T-helper 17 cell (primary cell): ENCODE measurements around the gene EIF4E2. TPM values are rescaled to one million over a fixed set of nuclear protein-coding genes. Genes with fewer than 3 reads are reported as not detected.
"Not testable (repeated sequence)": the region's sequence is repeated elsewhere in the genome, so short reads cannot be mapped to it uniquely, and the experiment has no call there.

Experiments
- ATAC-seq: fragments of 150-1000 bp; cut with Tn5 transposase; 2 replicates; pipeline ENCODE4 v1.10.0; 2021; ENCODE audit warnings: mild to moderate bottlenecking, moderate library complexity
- DNase-seq, 3 donors: peaks; one replicate each; pipeline versions ENCODE4 v3.0.0 to v3.0.0-alpha.2; 2020 to 2021
- H3K9me3 ChIP-seq: one replicate; pipeline ENCODE4 v1.7.0; 2013; ENCODE audit warnings: low read length, mild to moderate bottlenecking; ENCODE audit not compliant: control insufficient read depth, poor library complexity, severe bottlenecking
- H3K27ac Mint-ChIP-seq: one replicate; pipeline ENCODE4 v1.8.0; 2022; ENCODE audit warnings: mild to moderate bottlenecking, moderate library complexity, mixed read lengths
- H3K27me3 Mint-ChIP-seq: one replicate; pipeline ENCODE4 v1.8.0; 2022; ENCODE audit warnings: mixed read lengths
- H3K36me3 Mint-ChIP-seq: one replicate; pipeline ENCODE4 v1.8.0; 2022; ENCODE audit warnings: low read depth, mixed read lengths
- H3K4me1 Mint-ChIP-seq: one replicate; pipeline ENCODE4 v1.8.0; 2022; ENCODE audit warnings: mild to moderate bottlenecking, mixed read lengths
- H3K4me3 Mint-ChIP-seq: one replicate; pipeline ENCODE4 v1.8.0; 2022; ENCODE audit warnings: mild to moderate bottlenecking, moderate library complexity, mixed read lengths
- total RNA-seq, 4 donors: library from RNA in 2 of 4; stranded (reverse) in 2 of 4; gene quantifications; one replicate each; pipeline ENCODE4 v1.2.3 and lab custom pipeline; 2022 to 2026

Gene EIF4E2
- total RNA-seq, 2 donors from 2014 or later = 52.1 to 58.8 TPM

DNA sequence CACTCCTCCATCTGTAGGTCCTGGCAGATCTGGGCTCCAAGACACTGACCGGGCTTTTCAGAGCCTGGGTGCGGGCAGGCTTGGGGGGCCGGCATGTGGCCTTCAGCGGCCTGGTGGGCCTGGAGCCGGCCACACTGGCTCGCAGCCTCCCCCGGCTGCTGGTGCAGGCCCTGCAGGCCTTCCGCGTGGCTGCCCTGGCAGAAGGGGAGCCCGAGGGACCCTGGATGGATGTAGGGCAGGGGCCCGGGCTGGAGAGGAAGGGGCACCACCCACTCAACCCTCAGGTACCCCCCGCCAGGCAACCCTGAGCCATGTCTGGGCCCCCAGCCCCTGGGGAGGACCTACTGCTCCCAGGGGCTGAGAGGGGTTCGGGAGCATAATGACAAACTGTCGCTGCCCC, 25.3 kb upstream of the EIF4E2 start:
- Mint-ChIP-seq H3K4me1 (peaks cover 10% of the 10 kb centered on the region), H3K36me3 (peaks cover 5% of the 10 kb centered on the region), H3K27ac (no peak overlapping the region), H3K27me3 (peaks cover 44% of the 10 kb centered on the region), H3K4me3 (no peak overlapping the region)
- no peak for ATAC-seq
- DNase-seq = no peak
- no peaks in the 10 kb centered on the region for H3K9me3 ChIP-seq

DNA sequence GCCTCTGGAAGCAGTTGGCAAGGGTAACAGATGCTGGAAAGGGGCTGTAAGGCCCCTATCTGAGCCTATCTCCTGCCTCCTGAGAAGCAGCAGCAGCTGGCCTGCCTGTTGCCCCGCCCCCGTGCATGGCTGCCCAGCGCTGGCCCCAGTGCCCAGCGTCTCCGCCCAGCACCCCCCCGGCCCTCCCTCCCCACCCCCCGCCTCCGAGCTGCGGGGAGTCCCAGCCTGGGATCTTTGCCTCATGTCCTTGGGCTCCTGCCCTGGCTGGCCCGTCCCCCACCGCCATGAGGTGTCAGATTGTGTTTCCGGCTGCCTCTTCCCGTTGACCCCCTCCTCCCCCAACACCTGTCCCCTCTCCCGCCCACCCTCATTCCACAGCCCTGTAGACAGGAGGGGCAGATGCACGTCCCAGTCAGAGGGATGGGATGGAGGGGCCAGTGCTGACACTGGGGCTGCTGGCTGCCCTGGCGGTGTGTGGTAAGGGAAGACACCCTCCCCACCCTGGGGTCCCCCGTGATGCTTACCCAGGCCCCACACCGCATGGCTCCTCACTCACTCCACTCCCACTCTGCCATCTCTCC, 24.6 kb upstream of the EIF4E2 start, which contains the start of gene CHRND:
Gene CHRND (plus strand): TSS at position 370 of the 581 bp plus-strand sequence. CDS start 56 bp downstream, at position 426.
- peaks cover 10% of the 10 kb centered on the region for H3K4me1 Mint-ChIP-seq
- no peak within 1 kb of the TSS for H3K4me3 Mint-ChIP-seq
- DNase-seq = no peak
- no peaks in the 10 kb centered on the region for H3K9me3 ChIP-seq
- peaks cover 51% of the 10 kb centered on the region for H3K27me3 Mint-ChIP-seq
- H3K36me3 Mint-ChIP-seq = peaks cover 5% of the 10 kb centered on the region
- no peak for ATAC-seq
- peak within 1 kb of the TSS; percentile 27 for H3K27ac Mint-ChIP-seq

DNA sequence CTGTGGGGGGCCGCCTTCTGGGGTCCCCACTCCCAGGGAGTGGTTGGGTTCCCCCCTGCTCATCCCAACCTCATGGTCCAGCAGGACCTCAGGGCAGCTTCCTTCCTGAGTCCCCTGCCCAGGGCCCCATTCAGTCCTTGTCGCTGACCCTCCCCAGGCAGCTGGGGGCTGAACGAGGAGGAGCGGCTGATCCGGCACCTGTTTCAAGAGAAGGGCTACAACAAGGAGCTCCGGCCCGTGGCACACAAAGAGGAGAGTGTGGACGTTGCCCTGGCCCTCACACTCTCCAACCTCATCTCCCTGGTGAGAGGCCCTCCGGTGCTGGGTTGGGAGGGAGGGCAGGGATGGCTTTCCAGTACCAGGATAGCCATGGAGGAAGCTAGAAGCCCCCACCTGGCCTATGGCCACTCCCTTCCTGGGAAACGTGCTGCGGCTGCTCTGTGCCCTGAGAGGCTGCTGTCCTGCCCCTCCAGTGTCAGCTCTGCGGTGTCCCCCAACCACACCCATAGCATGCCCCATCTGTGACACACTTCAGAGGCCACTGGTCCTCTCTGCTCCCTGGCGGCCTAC, 24.0 kb upstream of the EIF4E2 start:
- DNase-seq = no peak
- Mint-ChIP-seq H3K27ac (peak overlapping the region; percentile 27), H3K4me1 (peaks cover 9% of the 10 kb centered on the region), H3K36me3 (peaks cover 5% of the 10 kb centered on the region), H3K27me3 (peaks cover 48% of the 10 kb centered on the region), H3K4me3 (no peak overlapping the region)
- no peaks in the 10 kb centered on the region for H3K9me3 ChIP-seq
- ATAC-seq = no peak

- Mint-ChIP-seq H3K4me1 (peaks cover 8% of the 10 kb centered on the region), H3K27me3 (peaks cover 50% of the 10 kb centered on the region), H3K4me3 (no peak overlapping the region), H3K27ac (peak overlapping the region; percentile 80), H3K36me3 (peaks cover 5% of the 10 kb centered on the region)
- no peaks in the 10 kb centered on the region for H3K9me3 ChIP-seq
- DNase-seq = no peak
- ATAC-seq = no peak
These were observed 22.5 kb upstream of the EIF4E2 start for GRCh38 chr2:232527905-232528470.

- no peaks in the 10 kb centered on the region for H3K9me3 ChIP-seq
- no peak for DNase-seq
- Mint-ChIP-seq H3K27ac (peak overlapping the region; percentile 80), H3K4me1 (peaks cover 8% of the 10 kb centered on the region), H3K27me3 (peaks cover 51% of the 10 kb centered on the region), H3K36me3 (peaks cover 5% of the 10 kb centered on the region), H3K4me3 (peak overlapping the region; percentile 39)
- ATAC-seq = peak; percentile 51
These were observed 21.6 kb upstream of the EIF4E2 start for GRCh38 chr2:232528746-232529460.

- no peak for ATAC-seq
- H3K27me3 Mint-ChIP-seq = peaks cover 50% of the 10 kb centered on the region
- no peaks in the 10 kb centered on the region for H3K9me3 ChIP-seq
- peak overlapping the region; percentile 80 for H3K27ac Mint-ChIP-seq
- peak overlapping the region; percentile 12 for H3K4me3 Mint-ChIP-seq
- peaks cover 8% of the 10 kb centered on the region for H3K4me1 Mint-ChIP-seq
- peaks cover 5% of the 10 kb centered on the region for H3K36me3 Mint-ChIP-seq
- DNase-seq = no peak
These were observed 20.5 kb upstream of the EIF4E2 start for GRCh38 chr2:232529806-232530547.

DNA sequence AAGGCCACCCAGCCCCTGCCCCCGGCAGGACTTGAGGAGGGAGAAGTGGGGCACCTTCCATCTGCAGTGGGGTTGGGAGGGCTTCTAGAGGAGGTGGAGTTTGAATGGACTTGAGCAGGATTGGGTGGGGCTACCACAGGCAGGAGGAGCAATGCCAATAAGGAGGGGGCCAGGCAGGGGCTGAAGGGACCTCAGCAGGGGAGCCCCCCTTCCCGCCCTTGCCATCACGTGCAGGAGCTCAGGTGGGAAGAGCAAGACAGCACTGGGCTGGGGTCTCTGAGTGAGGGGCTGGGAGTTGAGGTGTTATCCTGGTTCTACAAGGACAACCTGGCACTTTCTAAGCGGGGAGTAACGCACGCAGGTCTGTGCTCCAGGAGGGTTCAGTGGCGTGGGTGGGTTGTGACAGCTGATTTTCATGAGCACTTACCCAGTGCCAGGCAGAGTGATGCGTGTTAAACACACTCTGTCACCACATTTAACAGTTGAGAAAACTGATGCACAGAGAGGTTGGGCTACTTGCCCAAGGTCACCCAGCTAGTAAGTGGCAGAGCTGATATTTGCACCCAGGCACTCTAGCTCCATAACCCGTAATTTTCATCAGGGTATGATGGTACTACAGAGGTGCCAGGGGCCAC, 19.7 kb upstream of the EIF4E2 start:
- no peaks in the 10 kb centered on the region for H3K9me3 ChIP-seq
- Mint-ChIP-seq H3K4me3 (no peak overlapping the region), H3K4me1 (peaks cover 8% of the 10 kb centered on the region), H3K27me3 (peaks cover 51% of the 10 kb centered on the region), H3K27ac (peak overlapping the region; percentile 47), H3K36me3 (peaks cover 5% of the 10 kb centered on the region)
- DNase-seq (no peak), ATAC-seq (no peak)

- H3K4me1 Mint-ChIP-seq = peaks cover 8% of the 10 kb centered on the region
- H3K27me3 Mint-ChIP-seq = peaks cover 61% of the 10 kb centered on the region
- H3K4me3 Mint-ChIP-seq = no peak overlapping the region
- no peak overlapping the region for H3K27ac Mint-ChIP-seq
- ATAC-seq = no peak
- H3K9me3 ChIP-seq = no peaks in the 10 kb centered on the region
- DNase-seq = no peak
- H3K36me3 Mint-ChIP-seq = peaks cover 5% of the 10 kb centered on the region
These were observed 18.1 kb upstream of the EIF4E2 start for GRCh38 chr2:232532419-232532818.

DNA sequence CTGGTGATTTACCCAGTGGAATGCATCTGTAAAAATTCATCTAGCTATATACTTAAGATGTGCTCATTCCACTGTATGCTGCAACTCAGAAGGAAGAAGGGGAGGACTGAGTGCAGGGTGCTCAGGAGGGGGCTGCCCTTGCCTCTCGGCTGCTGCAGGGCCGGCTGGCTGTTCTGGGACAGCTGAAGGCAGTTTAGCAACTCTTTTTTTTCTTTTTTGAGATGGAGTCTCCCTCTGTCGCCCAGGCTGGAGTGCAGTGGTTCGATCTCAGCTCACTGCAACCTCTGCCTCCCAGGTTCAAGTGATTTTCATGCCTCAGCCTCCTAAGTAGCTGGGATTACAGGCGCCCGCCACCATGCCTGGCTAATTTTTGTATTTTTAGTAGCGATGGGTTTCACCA, 17.7 kb upstream of the EIF4E2 start:
- H3K27me3 Mint-ChIP-seq = peaks cover 62% of the 10 kb centered on the region
- not testable (repeated sequence) for H3K4me3 Mint-ChIP-seq, H3K9me3 ChIP-seq, ATAC-seq, H3K27ac Mint-ChIP-seq, H3K4me1 Mint-ChIP-seq, H3K36me3 Mint-ChIP-seq, DNase-seq

- Mint-ChIP-seq H3K4me3 (no peak overlapping the region), H3K36me3 (no peaks in the 10 kb centered on the region), H3K4me1 (peaks cover 5% of the 10 kb centered on the region), H3K27me3 (peaks cover 55% of the 10 kb centered on the region), H3K27ac (no peak overlapping the region)
- ATAC-seq (no peak), DNase-seq (no peak)
- H3K9me3 ChIP-seq = no peaks in the 10 kb centered on the region
These were observed 16.4 kb upstream of the EIF4E2 start for GRCh38 chr2:232533944-232534710.

DNA sequence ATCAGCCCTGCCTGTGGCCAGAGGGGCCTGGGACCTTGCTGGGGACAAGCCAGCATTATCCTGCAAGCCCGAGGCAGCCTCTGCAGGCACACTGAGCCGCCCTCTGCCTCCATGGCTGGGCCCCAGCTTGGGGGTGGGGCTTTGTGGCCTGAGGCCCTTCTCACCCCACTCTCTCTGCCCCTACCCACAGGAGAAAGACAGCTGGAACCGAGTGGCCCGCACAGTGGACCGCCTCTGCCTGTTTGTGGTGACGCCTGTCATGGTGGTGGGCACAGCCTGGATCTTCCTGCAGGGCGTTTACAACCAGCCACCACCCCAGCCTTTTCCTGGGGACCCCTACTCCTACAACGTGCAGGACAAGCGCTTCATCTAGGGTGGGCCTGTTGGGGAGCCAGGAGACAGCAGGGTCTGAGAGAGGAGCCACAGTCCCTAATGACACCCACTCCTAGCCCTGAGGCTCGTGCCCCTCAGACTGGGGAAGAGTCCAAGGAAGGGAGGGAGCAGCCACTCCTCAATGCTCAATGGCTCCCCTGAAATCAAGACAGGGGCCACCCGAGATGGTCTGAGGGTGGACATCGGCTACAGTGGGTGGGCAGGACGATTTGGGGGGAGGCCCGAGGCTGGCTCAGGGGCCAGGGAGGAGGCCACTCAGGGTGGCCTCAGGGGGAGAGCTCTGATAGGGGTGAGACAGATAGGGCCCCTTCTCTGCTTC, 15.4 kb upstream of the EIF4E2 start:
- DNase-seq = no peak
- no peaks in the 10 kb centered on the region for H3K36me3 Mint-ChIP-seq
- H3K4me1 Mint-ChIP-seq = peaks cover 6% of the 10 kb centered on the region
- H3K9me3 ChIP-seq = no peaks in the 10 kb centered on the region
- ATAC-seq = no peak
- peaks cover 48% of the 10 kb centered on the region for H3K27me3 Mint-ChIP-seq
- no peak overlapping the region for H3K4me3 Mint-ChIP-seq
- no peak overlapping the region for H3K27ac Mint-ChIP-seq
